Liver (tissue), 9 donors: ENCODE results near the gene AAK1. TPM values are rescaled to one million over a fixed set of nuclear protein-coding genes. Genes with fewer than 3 reads are reported as not detected.

Experiments
- DNase-seq: peaks from one replicate; pipeline ENCODE4 v3.0.0-alpha.2; 2017; ENCODE audit warnings: low spot score
- H3K27ac ChIP-seq, 2 donors: one replicate each; pipeline ENCODE4 v1.7.0; 2013; ENCODE audit warnings: inconsistent platforms in 2 of 2, low read length in 2 of 2, control low read depth in 1 of 2, low read depth in 1 of 2, mild to moderate bottlenecking in 1 of 2
- H3K27me3 ChIP-seq, 4 donors: one replicate each; pipeline versions ENCODE4 v1.6.1 to v1.7.0; 2013; ENCODE audit warnings: low read length in 3 of 4, inconsistent platforms in 1 of 4, mild to moderate bottlenecking in 1 of 4, moderate library complexity in 1 of 4; ENCODE audit not compliant: control insufficient read depth in 4 of 4, insufficient read depth in 4 of 4
- H3K36me3 ChIP-seq, 4 donors: one replicate each; pipeline versions ENCODE4 v1.6.1 to v1.7.0; 2013; ENCODE audit warnings: low read length in 3 of 4, mild to moderate bottlenecking in 3 of 4, low read depth in 1 of 4, moderate library complexity in 1 of 4; ENCODE audit not compliant: control insufficient read depth in 4 of 4, insufficient read depth in 3 of 4
- H3K4me1 ChIP-seq, 4 donors: one replicate each; pipeline versions ENCODE4 v1.6.1 to v1.7.0; 2013; ENCODE audit warnings: low read length in 3 of 4, mild to moderate bottlenecking in 3 of 4, moderate library complexity in 1 of 4; ENCODE audit not compliant: control insufficient read depth in 4 of 4, insufficient read depth in 4 of 4
- H3K4me3 ChIP-seq, 3 donors: one replicate each; pipeline versions ENCODE4 v1.6.1 to v1.7.0; 2013; ENCODE audit warnings: low read length in 3 of 3, control low read depth in 1 of 3, low read depth in 1 of 3, mild to moderate bottlenecking in 1 of 3
- H3K9ac ChIP-seq, 2 donors: one replicate each; pipeline ENCODE4 v1.7.0; 2013; ENCODE audit warnings: low read length in 2 of 2, mild to moderate bottlenecking in 2 of 2, moderate library complexity in 2 of 2, control low read depth in 1 of 2, low read depth in 1 of 2
- H3K9me3 ChIP-seq, 4 donors: one replicate each; pipeline versions ENCODE4 v1.6.1 to v1.7.0; 2013; ENCODE audit warnings: low read length in 3 of 4; ENCODE audit not compliant: control insufficient read depth in 4 of 4
- EGR1 ChIP-seq, 2 donors: IDR thresholded peaks; 2 replicates each; pipeline ENCODE4 v1.6.1; 2016 to 2018; ENCODE audit warnings: antibody characterized with exemption in 2 of 2, low read depth in 2 of 2
- FOXA1 ChIP-seq: IDR thresholded peaks from 2 replicates; pipeline ENCODE4 v1.6.1; 2016; ENCODE audit warnings: antibody characterized with exemption
- GABPA ChIP-seq, 2 donors: IDR thresholded peaks in 1 of 2; conservative IDR thresholded peaks in 1 of 2; 2 replicates each; pipeline ENCODE4 v1.6.1; 2016; ENCODE audit warnings: antibody characterized with exemption in 2 of 2, mild to moderate bottlenecking in 1 of 2, moderate library complexity in 1 of 2
- HNF4A ChIP-seq, 2 donors: conservative IDR thresholded peaks; 2 replicates each; pipeline ENCODE4 v1.6.1; 2016; ENCODE audit warnings: antibody characterized with exemption in 2 of 2, mild to moderate bottlenecking in 2 of 2
- HNF4G ChIP-seq: IDR thresholded peaks from 2 replicates; pipeline ENCODE4 v1.6.1; 2016; ENCODE audit warnings: antibody characterized with exemption
- JUND ChIP-seq, 2 donors: IDR thresholded peaks; 2 replicates each; pipeline ENCODE4 v1.6.1; 2016; ENCODE audit warnings: antibody characterized with exemption in 2 of 2
- NR2F2 ChIP-seq: IDR thresholded peaks from 2 replicates; pipeline ENCODE4 v1.6.1; 2016; ENCODE audit warnings: antibody characterized with exemption
- RAD21 ChIP-seq, 2 donors: IDR thresholded peaks; 2 replicates each; pipeline ENCODE4 v1.6.1; 2016; ENCODE audit warnings: antibody characterized with exemption in 2 of 2, mild to moderate bottlenecking in 2 of 2
- SP1 ChIP-seq: IDR thresholded peaks from 2 replicates; pipeline ENCODE4 v1.6.1; 2018; ENCODE audit warnings: antibody characterized with exemption, mild to moderate bottlenecking
- YY1 ChIP-seq: IDR thresholded peaks from 2 replicates; pipeline ENCODE4 v1.6.1; 2016; ENCODE audit warnings: antibody characterized with exemption, mild to moderate bottlenecking
- WGBS: extraction: QIAGEN DNeasy Blood & Tissue Kit; methylation state at CpG from one replicate; pipeline ENCODE4 v1.1.7; 2013; 5-methylcytosine and 5-hydroxymethylcytosine counted together
- polyA plus RNA-seq, 2 donors: library from polyadenylated mRNA; stranded (reverse) in 1 of 2; unstranded in 1 of 2; fragments of 200-250 nt in 1 of 2; fragments of >200 nt in 1 of 2; fragmentation: Nextera tagmentation in 1 of 2; extraction: Ambion mirVana in 1 of 2; gene quantifications; one replicate each; pipeline versions ENCODE4 v1.2.1 to v1.2.3, GENCODE V29; 2013 to 2015
- total RNA-seq, 2 donors: library from RNA; depleted of rRNA; stranded (reverse); fragments of >200 nt; gene quantifications; one replicate each; pipeline ENCODE4 v1.2.3, GENCODE V29; 2014
- TF ChIP-seq, protein P1 (sequence below): IDR thresholded peaks from 2 replicates; pipeline ENCODE4 v1.6.1; 2016; ENCODE audit warnings: antibody characterized with exemption
- TF ChIP-seq, protein P2 (sequence below): IDR thresholded peaks from 2 replicates; pipeline ENCODE4 v1.6.1; 2016; ENCODE audit warnings: antibody characterized with exemption
- TF ChIP-seq, protein P3 (sequence below): fragments of 150-350 bp; IDR thresholded peaks from 2 replicates; pipeline ENCODE4 v1.5.1; 2017; ENCODE audit warnings: improper control_type of control experiment, low read depth, low read length; ENCODE audit not compliant: missing input control
- TF ChIP-seq, protein P4 (sequence below): IDR thresholded peaks from 2 replicates; pipeline ENCODE4 v1.6.1; 2016; ENCODE audit warnings: antibody characterized with exemption
- TF ChIP-seq, protein P5 (sequence below): IDR thresholded peaks from 2 replicates; pipeline ENCODE4 v1.6.1; 2016; ENCODE audit warnings: antibody characterized with exemption, mild to moderate bottlenecking
- donor health status: healthy.
- donor health status: healthy.
- donor health status: healthy.
- donor health status: healthy.
- donor health status: healthy.

The AAK1 gene
- total and polyA plus RNA-seq, 4 donors = 3.9 to 14.3 (median 11.3) TPM

DNA sequence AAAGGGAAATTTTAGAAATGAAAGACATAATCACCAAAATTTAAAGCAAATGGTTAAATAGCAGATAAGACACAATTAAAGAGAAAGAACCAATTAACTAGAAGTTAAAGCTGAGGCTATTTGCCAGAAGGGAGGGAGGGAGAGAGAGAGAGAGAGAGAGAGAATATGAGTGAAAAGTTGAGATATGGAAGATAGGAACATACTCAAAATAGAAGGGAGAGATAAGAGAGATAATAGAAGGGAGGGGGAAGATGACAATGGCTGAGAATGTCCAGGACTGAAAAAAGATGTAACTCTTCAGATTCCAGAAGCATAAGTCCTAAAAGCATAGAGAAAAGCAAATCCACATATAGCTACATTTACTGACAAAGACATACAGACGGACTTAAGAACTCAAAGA lies 17.1 kb upstream of the AAK1 start:
- no peak for TF ChIP-seq NR2F2
- TF ChIP-seq, protein P1, sequence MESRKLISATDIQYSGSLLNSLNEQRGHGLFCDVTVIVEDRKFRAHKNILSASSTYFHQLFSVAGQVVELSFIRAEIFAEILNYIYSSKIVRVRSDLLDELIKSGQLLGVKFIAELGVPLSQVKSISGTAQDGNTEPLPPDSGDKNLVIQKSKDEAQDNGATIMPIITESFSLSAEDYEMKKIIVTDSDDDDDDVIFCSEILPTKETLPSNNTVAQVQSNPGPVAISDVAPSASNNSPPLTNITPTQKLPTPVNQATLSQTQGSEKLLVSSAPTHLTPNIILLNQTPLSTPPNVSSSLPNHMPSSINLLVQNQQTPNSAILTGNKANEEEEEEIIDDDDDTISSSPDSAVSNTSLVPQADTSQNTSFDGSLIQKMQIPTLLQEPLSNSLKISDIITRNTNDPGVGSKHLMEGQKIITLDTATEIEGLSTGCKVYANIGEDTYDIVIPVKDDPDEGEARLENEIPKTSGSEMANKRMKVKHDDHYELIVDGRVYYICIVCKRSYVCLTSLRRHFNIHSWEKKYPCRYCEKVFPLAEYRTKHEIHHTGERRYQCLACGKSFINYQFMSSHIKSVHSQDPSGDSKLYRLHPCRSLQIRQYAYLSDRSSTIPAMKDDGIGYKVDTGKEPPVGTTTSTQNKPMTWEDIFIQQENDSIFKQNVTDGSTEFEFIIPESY = no peak
- TF ChIP-seq, protein P2, sequence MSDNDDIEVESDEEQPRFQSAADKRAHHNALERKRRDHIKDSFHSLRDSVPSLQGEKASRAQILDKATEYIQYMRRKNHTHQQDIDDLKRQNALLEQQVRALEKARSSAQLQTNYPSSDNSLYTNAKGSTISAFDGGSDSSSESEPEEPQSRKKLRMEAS = no peak
- no peak for TF ChIP-seq YY1
- TF ChIP-seq FOXA1 = no peak
- TF ChIP-seq HNF4G = no peak
- TF ChIP-seq, protein P3, sequence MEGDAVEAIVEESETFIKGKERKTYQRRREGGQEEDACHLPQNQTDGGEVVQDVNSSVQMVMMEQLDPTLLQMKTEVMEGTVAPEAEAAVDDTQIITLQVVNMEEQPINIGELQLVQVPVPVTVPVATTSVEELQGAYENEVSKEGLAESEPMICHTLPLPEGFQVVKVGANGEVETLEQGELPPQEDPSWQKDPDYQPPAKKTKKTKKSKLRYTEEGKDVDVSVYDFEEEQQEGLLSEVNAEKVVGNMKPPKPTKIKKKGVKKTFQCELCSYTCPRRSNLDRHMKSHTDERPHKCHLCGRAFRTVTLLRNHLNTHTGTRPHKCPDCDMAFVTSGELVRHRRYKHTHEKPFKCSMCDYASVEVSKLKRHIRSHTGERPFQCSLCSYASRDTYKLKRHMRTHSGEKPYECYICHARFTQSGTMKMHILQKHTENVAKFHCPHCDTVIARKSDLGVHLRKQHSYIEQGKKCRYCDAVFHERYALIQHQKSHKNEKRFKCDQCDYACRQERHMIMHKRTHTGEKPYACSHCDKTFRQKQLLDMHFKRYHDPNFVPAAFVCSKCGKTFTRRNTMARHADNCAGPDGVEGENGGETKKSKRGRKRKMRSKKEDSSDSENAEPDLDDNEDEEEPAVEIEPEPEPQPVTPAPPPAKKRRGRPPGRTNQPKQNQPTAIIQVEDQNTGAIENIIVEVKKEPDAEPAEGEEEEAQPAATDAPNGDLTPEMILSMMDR = no peak
- TF ChIP-seq, protein P4, sequence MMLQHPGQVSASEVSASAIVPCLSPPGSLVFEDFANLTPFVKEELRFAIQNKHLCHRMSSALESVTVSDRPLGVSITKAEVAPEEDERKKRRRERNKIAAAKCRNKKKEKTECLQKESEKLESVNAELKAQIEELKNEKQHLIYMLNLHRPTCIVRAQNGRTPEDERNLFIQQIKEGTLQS = no peak
- no peak for TF ChIP-seq SP1
- TF ChIP-seq HNF4A (conservative IDR thresholded peaks at IDR 0.05) = no peak
- TF ChIP-seq, protein P5, sequence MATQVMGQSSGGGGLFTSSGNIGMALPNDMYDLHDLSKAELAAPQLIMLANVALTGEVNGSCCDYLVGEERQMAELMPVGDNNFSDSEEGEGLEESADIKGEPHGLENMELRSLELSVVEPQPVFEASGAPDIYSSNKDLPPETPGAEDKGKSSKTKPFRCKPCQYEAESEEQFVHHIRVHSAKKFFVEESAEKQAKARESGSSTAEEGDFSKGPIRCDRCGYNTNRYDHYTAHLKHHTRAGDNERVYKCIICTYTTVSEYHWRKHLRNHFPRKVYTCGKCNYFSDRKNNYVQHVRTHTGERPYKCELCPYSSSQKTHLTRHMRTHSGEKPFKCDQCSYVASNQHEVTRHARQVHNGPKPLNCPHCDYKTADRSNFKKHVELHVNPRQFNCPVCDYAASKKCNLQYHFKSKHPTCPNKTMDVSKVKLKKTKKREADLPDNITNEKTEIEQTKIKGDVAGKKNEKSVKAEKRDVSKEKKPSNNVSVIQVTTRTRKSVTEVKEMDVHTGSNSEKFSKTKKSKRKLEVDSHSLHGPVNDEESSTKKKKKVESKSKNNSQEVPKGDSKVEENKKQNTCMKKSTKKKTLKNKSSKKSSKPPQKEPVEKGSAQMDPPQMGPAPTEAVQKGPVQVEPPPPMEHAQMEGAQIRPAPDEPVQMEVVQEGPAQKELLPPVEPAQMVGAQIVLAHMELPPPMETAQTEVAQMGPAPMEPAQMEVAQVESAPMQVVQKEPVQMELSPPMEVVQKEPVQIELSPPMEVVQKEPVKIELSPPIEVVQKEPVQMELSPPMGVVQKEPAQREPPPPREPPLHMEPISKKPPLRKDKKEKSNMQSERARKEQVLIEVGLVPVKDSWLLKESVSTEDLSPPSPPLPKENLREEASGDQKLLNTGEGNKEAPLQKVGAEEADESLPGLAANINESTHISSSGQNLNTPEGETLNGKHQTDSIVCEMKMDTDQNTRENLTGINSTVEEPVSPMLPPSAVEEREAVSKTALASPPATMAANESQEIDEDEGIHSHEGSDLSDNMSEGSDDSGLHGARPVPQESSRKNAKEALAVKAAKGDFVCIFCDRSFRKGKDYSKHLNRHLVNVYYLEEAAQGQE = no peak
- no peak for TF ChIP-seq JUND (IDR thresholded peaks at IDR 0.05)
- no peak for TF ChIP-seq RAD21 (IDR thresholded peaks at IDR 0.05)
- no peak for TF ChIP-seq GABPA (IDR thresholded peaks at IDR 0.05 in 1 of 2, conservative IDR thresholded peaks at IDR 0.05 in 1 of 2)
- no peak for TF ChIP-seq EGR1 (IDR thresholded peaks at IDR 0.05; ENCODE audit: low read depth in 2 of 2)
- no peaks in the 10 kb centered on the region for H3K36me3 ChIP-seq
- no peak for DNase-seq
- no peak overlapping the region for H3K9ac ChIP-seq
- 83% methylated on average over 1 of the region's 1 CpG for WGBS
- no peaks in the 10 kb centered on the region for H3K9me3 ChIP-seq
- peaks cover 0 to 4% (median 0%) of the 10 kb centered on the region in 4 donors for H3K4me1 ChIP-seq
- no peak overlapping the region for H3K4me3 ChIP-seq
- H3K27me3 ChIP-seq = no peaks in the 10 kb centered on the region
- H3K27ac ChIP-seq = no peak overlapping the region

DNA sequence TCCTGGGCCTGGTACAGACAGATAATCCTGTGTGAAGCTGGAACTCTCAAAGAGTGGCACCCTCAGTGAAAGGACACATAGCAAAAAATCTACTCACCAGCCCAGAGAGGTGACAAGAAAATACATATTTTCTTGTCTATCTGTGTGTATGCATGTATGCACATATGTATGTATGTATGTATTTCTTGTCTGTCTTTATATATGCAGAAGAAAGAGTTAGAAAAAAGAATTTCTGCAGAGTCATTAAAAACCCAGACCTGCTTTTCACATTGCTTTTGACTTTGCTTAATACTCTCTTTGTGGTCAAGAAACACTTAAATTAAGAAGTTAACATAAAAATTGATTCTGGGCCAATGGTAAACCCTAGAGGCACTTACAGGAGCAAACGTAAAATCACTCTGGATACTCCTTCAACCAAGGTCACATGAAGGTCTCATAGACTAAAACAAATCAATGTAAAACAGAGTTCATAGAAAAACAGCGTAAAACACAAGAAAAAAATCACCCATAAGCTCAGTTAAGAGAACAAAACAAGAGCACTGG lies 16.5 kb upstream of the AAK1 start:
- 60% methylated on average over 2 of the region's 2 CpGs for WGBS
- H3K36me3 ChIP-seq = no peaks in the 10 kb centered on the region
- no peak for DNase-seq

More for the DNA sequence above, 16.5 kb upstream of the AAK1 start:
- TF ChIP-seq NR2F2 = no peak
- TF ChIP-seq YY1 = no peak
- no peak for TF ChIP-seq JUND (IDR thresholded peaks at IDR 0.05)
- no peak for TF ChIP-seq EGR1 (IDR thresholded peaks at IDR 0.05; ENCODE audit: low read depth in 2 of 2)
- no peak for TF ChIP-seq RAD21 (IDR thresholded peaks at IDR 0.05)
- Histone ChIP-seq H3K9me3 (no peaks in the 10 kb centered on the region), H3K27ac (no peak overlapping the region), H3K27me3 (no peaks in the 10 kb centered on the region), H3K9ac (no peak overlapping the region), H3K4me3 (no peak overlapping the region), H3K4me1 (peaks cover 0 to 4% (median 0%) of the 10 kb centered on the region in 4 donors)
